ENCODE measurements around the gene PCDHB9. TPM values are rescaled to one million over a fixed set of nuclear protein-coding genes. Genes with fewer than 3 reads are reported as not detected.
"Not testable (repeated sequence)": the region's sequence is repeated elsewhere in the genome, so short reads cannot be mapped to it uniquely, and the experiment has no call there.

The PCDHB9 gene
- total RNA-seq, 1 donor from 2014 or later, result 2.5 TPM

DNA sequence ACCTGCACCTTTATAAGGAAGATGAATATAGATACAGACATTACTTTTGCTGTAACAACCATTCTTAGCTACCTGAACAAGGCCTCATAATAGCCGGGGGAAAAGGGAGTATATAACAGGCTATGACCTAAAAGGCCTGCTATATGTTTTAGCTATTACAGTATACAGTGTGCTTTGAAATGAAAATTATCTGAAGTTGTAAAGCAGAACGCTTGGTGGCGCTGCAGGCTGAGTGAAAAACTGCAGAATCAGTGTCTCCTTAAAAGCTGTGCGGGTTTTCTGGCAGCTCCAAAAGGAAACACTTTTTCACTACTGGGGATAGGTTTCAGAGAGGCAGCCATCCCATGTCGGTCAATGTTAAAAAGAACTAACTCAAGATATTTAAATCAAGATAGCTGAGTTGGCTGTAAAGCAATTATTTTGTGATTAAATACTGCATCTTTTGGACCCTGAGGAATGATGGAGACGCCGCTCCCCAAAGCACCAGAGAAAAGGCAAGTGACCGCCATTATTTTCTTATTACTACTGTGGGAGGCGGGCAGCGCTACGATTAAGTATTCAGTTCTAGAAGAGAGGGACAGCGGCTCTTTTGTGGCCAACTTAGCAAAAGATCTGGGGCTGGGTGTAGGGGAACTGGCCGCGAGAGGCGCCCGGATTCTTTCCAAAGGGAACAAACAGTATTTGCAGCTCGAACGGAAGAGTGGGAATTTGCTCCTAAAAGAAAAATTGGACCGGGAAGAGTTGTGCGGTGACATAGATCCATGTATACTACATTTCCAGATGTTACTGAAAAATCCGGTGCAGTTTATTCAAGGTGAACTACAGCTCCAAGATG, 31.2 kb upstream of the PCDHB9 start:
- H3K27ac ChIP-seq, result no peak overlapping the region
- no peak overlapping the region for H3K4me3 ChIP-seq
- no peaks in the 10 kb centered on the region for H3K36me3 ChIP-seq
- peaks cover 7% of the 10 kb centered on the region for H3K27me3 ChIP-seq
- intact Hi-C loops (cut with DNase I), result no loop called here
- TF ChIP-seq, protein P1, sequence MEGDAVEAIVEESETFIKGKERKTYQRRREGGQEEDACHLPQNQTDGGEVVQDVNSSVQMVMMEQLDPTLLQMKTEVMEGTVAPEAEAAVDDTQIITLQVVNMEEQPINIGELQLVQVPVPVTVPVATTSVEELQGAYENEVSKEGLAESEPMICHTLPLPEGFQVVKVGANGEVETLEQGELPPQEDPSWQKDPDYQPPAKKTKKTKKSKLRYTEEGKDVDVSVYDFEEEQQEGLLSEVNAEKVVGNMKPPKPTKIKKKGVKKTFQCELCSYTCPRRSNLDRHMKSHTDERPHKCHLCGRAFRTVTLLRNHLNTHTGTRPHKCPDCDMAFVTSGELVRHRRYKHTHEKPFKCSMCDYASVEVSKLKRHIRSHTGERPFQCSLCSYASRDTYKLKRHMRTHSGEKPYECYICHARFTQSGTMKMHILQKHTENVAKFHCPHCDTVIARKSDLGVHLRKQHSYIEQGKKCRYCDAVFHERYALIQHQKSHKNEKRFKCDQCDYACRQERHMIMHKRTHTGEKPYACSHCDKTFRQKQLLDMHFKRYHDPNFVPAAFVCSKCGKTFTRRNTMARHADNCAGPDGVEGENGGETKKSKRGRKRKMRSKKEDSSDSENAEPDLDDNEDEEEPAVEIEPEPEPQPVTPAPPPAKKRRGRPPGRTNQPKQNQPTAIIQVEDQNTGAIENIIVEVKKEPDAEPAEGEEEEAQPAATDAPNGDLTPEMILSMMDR (IDR thresholded peaks at IDR 0.05), result no peak
- H3K9me3 ChIP-seq, result peaks cover 4% of the 10 kb centered on the region
- H3K4me1 ChIP-seq, result no peaks in the 10 kb centered on the region
- DNase-seq (no peak), ATAC-seq (no peak)

DNA sequence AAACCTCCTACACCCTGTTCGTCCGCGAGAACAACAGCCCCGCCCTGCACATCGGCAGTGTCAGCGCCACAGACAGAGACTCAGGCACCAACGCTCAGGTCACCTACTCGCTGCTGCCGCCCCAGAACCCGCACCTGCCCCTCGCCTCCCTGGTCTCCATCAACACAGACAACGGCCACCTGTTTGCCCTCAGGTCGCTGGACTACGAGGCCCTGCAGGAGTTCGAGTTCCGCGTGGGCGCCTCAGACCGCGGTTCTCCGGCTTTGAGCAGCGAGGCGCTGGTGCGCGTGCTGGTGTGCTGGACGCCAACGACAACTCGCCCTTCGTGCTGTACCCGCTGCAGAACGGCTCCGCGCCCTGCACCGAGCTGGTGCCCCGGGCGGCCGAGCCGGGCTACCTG, 29.6 kb upstream of the PCDHB9 start:
- DNase-seq, result not testable (repeated sequence)

DNA sequence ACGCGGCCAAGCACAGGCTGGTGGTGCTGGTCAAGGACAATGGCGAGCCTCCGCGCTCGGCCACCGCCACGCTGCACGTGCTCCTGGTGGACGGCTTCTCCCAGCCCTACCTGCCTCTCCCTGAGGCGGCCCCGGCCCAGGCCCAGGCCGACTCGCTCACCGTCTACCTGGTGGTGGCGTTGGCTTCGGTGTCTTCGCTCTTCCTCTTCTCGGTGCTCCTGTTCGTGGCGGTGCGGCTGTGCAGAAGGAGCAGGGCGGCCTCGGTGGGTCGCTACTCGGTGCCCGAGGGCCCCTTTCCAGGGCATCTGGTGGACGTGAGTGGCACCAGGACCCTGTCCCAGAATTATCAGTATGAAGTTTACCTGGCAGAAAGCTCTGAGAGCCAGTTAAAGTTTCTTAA, 29.1 kb upstream of the PCDHB9 start:
- H3K27me3 ChIP-seq; ATAC-seq; H3K27ac ChIP-seq; H3K36me3 ChIP-seq; H3K4me3 ChIP-seq; intact Hi-C loops (cut with DNase I); H3K9me3 ChIP-seq; H3K4me1 ChIP-seq; DNase-seq: not testable (repeated sequence)

More for the DNA sequence above, 29.6 kb upstream of the PCDHB9 start:
- H3K9me3 ChIP-seq; H3K4me3 ChIP-seq; H3K27me3 ChIP-seq; H3K36me3 ChIP-seq; ATAC-seq; intact Hi-C loops (cut with DNase I); H3K27ac ChIP-seq; H3K4me1 ChIP-seq: not testable (repeated sequence)

DNA sequence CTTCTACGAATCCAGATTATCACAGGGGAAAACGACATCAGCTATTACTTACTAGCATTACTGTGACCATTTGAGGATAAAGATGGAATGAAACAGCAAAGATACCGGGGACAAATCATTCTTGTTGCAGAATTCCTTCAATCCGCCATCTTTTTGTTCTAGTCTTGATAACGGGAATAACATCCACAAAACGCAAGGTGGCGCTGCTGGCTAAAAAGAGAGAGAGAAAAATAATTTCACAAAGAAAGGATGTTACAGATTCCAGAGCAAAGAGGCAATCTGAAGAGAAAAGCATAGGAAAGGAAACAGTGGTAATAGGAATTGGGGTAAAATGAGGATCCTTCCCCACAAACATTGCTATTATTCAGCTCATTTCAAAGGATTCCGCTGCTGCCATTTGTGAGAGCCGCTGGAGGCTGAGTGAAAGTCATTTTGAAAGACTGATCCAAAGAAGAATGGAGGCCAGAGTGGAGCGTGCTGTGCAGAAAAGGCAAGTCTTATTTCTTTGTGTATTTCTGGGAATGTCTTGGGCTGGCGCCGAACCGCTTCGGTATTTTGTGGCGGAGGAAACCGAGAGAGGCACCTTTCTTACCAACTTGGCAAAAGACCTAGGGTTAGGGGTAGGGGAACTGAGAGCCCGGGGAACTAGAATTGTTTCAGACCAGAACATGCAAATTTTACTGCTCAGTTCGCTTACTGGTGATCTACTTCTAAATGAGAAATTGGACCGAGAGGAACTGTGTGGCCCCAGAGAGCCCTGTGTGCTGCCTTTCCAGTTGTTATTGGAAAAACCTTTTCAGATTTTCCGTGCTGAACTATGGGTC, 14.4 kb upstream of the PCDHB9 start, which contains the start of gene PCDHB7:
Gene PCDHB7, plus strand, starts transcription at position 264 of the 824 bp plus-strand sequence. Its CDS starts 192 bp downstream, at position 456.
- peaks cover 7% of the 10 kb centered on the region for H3K9me3 ChIP-seq
- intact Hi-C loops (cut with DNase I), result no loop called here
- TF ChIP-seq, protein P1 (IDR thresholded peaks at IDR 0.05), result peak; percentile 52
- DNase-seq (no peak), ATAC-seq (no peak)
- no peaks in the 10 kb centered on the region for H3K36me3 ChIP-seq
- no peaks in the 10 kb centered on the region for H3K4me1 ChIP-seq
- no peak within 1 kb of the TSS for H3K27ac ChIP-seq
- H3K4me3 ChIP-seq, result peak within 1 kb of the TSS; percentile 26
- H3K27me3 ChIP-seq, result peaks cover 20% of the 10 kb centered on the region

DNA sequence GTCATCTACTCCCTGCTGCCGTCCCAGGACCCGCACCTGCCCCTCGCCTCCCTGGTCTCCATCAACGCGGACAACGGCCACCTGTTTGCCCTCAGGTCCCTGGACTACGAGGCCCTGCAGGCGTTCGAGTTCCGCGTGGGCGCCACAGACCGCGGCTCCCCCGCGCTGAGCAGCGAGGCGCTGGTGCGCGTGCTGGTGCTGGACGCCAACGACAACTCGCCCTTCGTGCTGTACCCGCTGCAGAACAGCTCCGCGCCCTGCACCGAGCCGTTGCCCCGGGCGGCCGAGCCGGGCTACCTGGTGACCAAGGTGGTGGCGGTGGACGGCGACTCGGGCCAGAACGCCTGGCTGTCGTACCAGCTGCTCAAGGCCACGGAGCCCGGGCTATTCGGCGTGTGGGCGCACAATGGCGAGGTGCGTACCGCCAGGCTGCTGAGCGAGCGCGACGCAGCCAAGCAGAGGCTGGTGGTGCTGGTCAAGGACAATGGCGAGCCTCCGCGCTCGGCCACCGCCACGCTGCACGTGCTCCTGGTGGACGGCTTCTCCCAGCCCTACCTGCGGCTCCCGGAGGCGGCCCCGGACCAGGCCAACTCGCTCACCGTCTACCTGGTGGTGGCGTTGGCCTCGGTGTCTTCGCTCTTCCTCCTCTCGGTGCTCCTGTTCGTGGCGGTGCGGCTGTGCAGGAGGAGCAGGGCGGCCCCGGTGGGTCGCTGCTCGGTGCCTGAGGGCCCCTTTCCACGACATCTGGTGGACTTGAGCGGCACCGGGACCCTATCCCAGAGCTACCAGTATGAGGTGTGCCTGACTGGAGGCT, 12.5 kb upstream of the PCDHB9 start:
- H3K4me3 ChIP-seq; H3K4me1 ChIP-seq; intact Hi-C loops (cut with DNase I); H3K36me3 ChIP-seq; DNase-seq; H3K9me3 ChIP-seq; ATAC-seq; H3K27ac ChIP-seq: not testable (repeated sequence)
- H3K27me3 ChIP-seq, result peaks cover 14% of the 10 kb centered on the region

DNA sequence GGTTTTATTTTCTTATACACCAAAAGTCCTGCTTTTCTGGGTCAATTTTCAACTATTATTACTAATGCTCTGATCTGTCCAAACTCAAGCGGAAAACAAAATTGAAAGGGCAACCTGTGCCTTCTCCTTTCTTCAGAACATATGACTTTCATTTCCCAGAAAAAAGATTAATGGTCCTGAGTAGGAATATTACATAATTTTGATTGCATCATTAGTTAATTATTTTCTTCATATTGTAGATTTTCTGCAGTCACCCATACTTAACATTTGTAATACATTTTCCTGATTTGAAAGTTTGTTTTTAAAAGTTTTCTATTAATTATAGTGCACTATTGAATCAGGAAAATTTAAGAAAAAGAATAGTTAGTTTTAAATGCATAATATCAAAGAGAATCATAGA, 11.0 kb upstream of the PCDHB9 start:
- ATAC-seq (no peak), DNase-seq (no peak)
- Histone ChIP-seq H3K27me3 (peaks cover 14% of the 10 kb centered on the region), H3K4me1 (no peaks in the 10 kb centered on the region), H3K9me3 (peaks cover 7% of the 10 kb centered on the region), H3K27ac (no peak overlapping the region), H3K4me3 (no peak overlapping the region), H3K36me3 (no peaks in the 10 kb centered on the region)
- intact Hi-C loops (cut with DNase I), result no loop called here
- TF ChIP-seq, protein P1 (IDR thresholded peaks at IDR 0.05), result no peak

DNA sequence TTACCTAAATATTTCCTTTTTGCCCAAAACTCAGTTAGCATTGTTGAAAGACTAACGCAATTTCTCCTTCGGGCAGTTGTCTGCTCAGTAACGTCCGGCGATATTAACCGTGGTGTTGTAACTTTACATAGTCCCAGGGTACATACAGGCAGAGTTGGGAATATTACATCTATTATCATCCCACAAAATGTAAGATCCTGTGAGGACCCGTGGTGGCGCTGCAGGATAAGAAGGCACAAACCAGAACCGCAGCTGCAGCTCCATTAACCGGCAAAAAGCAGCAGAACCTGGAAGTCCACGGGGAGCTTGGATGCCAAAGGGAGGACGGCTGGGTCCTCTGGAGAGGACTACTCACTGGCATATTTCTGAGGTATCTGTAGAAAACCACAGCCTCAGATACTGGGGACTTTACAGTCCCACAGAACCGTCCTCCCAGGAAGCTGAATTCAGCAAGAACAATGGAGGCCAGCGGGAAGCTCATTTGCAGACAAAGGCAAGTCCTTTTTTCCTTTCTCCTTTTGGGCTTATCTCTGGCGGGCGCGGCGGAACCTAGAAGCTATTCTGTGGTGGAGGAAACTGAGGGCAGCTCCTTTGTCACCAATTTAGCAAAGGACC, 9.3 kb upstream of the PCDHB9 start, which contains the start of gene PCDHB8:
Gene PCDHB8, plus strand, starts transcription at position 214 of the 615 bp plus-strand sequence. Its CDS starts 245 bp downstream, at position 459.
- H3K4me1 ChIP-seq; intact Hi-C loops (cut with DNase I); DNase-seq; H3K36me3 ChIP-seq; H3K9me3 ChIP-seq; H3K27ac ChIP-seq; H3K4me3 ChIP-seq: not testable (repeated sequence)
- H3K27me3 ChIP-seq, result peaks cover 14% of the 10 kb centered on the region
- ATAC-seq, result peak; percentile 67

DNA sequence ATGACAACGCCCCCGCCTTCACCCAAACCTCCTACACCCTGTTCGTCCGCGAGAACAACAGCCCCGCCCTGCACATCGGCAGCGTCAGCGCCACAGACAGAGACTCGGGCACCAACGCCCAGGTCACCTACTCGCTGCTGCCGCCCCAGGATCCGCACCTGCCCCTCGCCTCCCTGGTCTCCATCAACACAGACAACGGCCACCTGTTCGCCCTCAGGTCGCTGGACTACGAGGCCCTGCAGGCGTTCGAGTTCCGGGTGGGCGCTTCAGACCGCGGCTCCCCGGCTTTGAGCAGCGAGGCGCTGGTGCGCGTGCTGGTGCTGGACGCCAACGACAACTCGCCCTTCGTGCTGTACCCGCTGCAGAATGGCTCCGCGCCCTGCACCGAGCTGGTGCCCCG, 7.6 kb upstream of the PCDHB9 start:
- peaks cover 14% of the 10 kb centered on the region for H3K27me3 ChIP-seq
- H3K4me1 ChIP-seq; intact Hi-C loops (cut with DNase I); H3K36me3 ChIP-seq; H3K9me3 ChIP-seq; H3K4me3 ChIP-seq; DNase-seq; H3K27ac ChIP-seq; ATAC-seq: not testable (repeated sequence)

DNA sequence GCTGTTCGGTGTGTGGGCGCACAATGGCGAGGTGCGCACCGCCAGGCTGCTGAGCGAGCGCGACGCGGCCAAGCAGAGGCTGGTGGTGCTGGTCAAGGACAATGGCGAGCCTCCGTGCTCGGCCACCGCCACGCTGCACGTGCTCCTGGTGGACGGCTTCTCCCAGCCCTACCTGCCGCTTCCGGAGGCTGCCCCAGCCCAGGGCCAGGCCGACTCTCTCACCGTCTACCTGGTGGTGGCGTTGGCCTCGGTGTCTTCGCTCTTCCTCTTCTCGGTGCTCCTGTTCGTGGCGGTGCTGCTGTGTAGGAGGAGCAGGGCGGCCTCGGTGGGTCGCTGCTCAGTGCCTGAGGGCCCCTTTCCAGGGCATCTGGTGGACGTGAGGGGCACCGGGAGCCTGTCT, 7.1 kb upstream of the PCDHB9 start:
- DNase-seq; H3K9me3 ChIP-seq; H3K36me3 ChIP-seq; intact Hi-C loops (cut with DNase I); ATAC-seq; H3K27ac ChIP-seq; H3K4me3 ChIP-seq; H3K4me1 ChIP-seq: not testable (repeated sequence)
- H3K27me3 ChIP-seq, result peaks cover 14% of the 10 kb centered on the region

All from upper lobe of right lung (tissue), 1 donor.